Cerebellar cortex (tissue), 1 donor: ENCODE results near the gene NKX1-2.
A peak's percentile ranks its signal among the peaks of the same experiment; 100 is the strongest.

Experiments used
- DNase-seq: peaks from one replicate; pipeline ENCODE4 v3.0.0-alpha.2; 2015; ENCODE audit warnings: low spot score

The NKX1-2 gene

GRCh38 chr10:124450012-124450782 is at the start of gene NKX1-2:
NKX1-2 (minus strand) TSS chr10:124450035; CDS start chr10:124449943, 92 bp downstream.
- DNase-seq = no peak

- no peak for DNase-seq
Measured at GRCh38 chr10:124498056-124498455, 48.2 kb upstream of the NKX1-2 start.

- peak; percentile 16 for DNase-seq
Measured at GRCh38 chr10:124497196-124497881, 47.5 kb upstream of the NKX1-2 start.

GRCh38 chr10:124496620-124497019 is 46.8 kb upstream of the NKX1-2 start:
- DNase-seq = no peak

GRCh38 chr10:124496150-124496549 is 46.3 kb upstream of the NKX1-2 start:
- no peak for DNase-seq

- no peak for DNase-seq
Measured at GRCh38 chr10:124495725-124496124, 45.9 kb upstream of the NKX1-2 start.

GRCh38 chr10:124495162-124495561 is 45.3 kb upstream of the NKX1-2 start:
- no peak for DNase-seq

GRCh38 chr10:124494046-124494807 is 44.4 kb upstream of the NKX1-2 start:
- DNase-seq = no peak

- DNase-seq = no peak
Measured at GRCh38 chr10:124493214-124493882, 43.5 kb upstream of the NKX1-2 start.

GRCh38 chr10:124492266-124492665 is 42.4 kb upstream of the NKX1-2 start:
- no peak for DNase-seq

GRCh38 chr10:124491105-124491504 is 41.3 kb upstream of the NKX1-2 start:
- DNase-seq = no peak

GRCh38 chr10:124486635-124487034 is 36.8 kb upstream of the NKX1-2 start:
- no peak for DNase-seq

- DNase-seq = no peak
Measured at GRCh38 chr10:124484661-124485060, 34.8 kb upstream of the NKX1-2 start.

- DNase-seq = no peak
Measured at GRCh38 chr10:124484031-124484430, 34.2 kb upstream of the NKX1-2 start.

GRCh38 chr10:124482876-124483275 is 33.0 kb upstream of the NKX1-2 start:
- no peak for DNase-seq

GRCh38 chr10:124482236-124482800 is 32.5 kb upstream of the NKX1-2 start:
- no peak for DNase-seq

GRCh38 chr10:124481717-124482116 is 31.9 kb upstream of the NKX1-2 start:
- DNase-seq = no peak

GRCh38 chr10:124480860-124481259 is 31.0 kb upstream of the NKX1-2 start:
- DNase-seq = no peak

GRCh38 chr10:124478515-124478914 is 28.7 kb upstream of the NKX1-2 start:
- no peak for DNase-seq

GRCh38 chr10:124477614-124478363 is 28.0 kb upstream of the NKX1-2 start:
- no peak for DNase-seq
